ENCODE results near the gene CFAP61.

CFAP61 gene

DNA sequence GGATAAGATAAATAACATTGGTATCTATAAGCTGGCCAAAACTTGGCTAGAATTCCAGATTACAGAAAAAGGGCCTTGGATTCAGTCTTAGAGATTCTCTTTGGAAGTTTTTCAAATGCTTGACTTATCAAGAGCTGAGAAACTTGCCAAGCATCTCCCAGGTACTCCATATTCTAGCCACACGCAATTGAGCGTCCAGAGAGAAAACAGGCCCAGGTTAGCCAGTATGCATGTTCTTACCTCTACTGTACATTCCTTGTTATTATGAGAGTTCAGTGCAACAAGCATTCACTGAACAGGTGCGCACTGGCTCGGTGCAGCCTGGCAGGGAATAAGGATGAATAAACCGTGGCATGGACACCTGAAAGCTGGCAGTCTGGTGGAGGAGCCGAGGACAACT, 13.7 kb upstream of the CFAP61 start:
- no peak for DNase-seq

DNA sequence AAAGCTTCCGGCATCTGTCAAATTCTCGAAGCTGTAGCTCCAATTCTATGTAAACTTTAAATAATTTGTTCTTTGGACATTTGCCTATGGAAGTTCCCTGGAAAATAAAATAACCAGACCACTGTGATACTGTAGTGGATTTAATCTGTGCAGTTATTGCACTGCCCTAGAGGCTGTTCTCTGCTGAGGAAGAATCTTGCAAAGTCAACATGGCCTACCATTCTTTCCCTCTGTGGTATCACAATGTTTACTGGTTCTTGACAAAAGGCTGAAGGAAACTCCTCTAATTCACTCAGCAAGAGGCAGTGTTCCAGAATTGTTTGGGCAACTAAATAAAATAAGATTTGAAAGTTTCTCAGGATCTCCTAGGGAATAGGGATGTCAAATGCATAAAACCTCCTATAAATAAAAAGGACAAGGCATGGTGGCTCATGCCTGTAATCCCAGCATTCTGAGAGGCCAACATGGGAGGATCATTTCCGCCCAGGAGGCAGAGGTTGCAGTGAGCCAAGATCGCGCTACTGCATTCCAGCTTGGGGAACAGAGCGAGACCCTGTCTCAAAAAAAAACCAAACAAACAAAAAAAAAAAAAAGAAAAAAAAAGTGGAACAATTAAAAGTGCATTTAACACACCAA, 12.5 kb upstream of the CFAP61 start:
- DNase-seq: no peak

DNA sequence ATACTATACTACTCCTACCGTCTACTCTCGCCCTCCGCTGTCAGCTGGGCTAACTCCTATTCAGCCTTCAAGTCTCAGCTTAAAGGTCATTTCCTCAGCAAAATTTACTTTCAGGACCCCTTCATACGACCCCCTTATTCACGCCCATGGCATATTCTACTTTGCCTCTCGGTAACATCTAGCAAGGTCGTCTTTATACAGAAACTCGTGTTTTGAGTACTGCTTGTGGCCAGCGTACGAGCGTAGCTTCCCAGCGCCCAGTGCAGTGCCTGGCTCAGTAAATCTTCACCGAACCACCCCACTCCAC, 612 bp upstream of the CFAP61 start:
- DNase-seq: no peak

DNA sequence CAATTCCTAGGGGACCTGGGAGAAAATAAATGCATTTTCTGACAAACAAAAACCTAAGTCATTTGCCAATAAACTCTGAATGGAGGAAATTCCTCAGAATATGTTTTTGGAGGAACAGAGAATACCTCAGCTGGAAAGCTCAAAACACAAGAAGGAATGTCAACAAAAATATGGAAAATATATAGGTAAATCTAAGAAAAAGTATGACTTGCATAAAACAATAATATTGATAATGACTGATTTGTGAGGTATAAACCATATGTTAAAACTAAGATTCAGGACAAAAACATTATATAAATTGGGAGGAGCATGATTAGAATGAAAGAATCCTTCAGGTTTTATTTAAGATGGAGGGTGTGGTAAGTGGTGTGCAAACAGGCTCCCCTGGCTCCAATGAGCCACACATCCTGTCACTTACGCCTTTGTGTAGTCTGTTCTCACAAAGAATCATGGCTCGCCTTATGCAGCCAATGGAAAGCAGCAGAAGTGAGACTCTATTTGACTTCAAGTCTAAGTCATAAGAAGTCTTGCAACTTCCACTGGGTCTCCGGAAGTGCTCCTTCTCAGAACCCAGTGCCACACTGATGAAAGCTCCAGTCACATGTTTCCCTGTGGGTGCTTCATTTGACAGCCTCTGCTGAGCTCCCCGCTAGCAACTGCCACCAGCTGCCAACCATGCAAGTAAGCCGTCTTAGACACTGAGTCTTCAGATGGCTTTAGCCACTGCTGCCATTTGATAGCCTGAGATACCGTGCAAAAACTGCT, 8.1 kb downstream of the CFAP61 start:
- no peak for DNase-seq

DNA sequence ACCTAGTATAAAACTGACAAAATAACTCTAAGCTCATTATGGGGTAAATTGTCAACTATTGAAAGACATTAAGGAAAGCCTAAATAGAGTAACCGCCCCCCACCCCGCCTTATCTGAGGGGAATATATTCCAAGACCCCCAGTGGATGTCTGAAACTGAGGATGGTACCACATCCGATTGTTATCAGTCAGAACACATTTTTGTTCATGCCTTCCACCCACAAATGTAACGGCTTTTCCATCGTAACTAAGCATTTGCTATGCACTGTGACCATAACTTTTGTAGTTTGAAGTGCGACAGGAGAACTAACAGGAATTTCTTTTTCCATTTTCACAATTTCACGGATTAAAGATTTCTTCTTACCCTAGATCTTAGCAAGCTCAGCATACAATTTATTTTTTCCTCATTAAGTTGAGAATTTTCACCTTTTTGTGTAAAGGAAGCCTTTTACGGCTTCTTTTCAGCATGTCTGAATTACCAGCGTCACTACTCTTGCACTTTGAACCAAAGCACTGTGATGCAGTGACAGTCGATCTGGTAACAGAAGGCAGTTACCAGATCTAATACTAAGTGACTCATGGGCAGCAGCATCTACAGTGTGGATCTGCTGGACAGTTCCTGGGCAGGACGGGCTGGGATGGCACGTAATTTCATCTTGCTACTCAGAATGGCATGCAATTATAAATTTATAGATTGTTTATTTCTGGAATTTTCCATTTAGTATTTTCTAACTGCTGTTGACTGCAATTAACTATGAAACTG, 11.8 kb downstream of the CFAP61 start:
- DNase-seq: no peak

DNA sequence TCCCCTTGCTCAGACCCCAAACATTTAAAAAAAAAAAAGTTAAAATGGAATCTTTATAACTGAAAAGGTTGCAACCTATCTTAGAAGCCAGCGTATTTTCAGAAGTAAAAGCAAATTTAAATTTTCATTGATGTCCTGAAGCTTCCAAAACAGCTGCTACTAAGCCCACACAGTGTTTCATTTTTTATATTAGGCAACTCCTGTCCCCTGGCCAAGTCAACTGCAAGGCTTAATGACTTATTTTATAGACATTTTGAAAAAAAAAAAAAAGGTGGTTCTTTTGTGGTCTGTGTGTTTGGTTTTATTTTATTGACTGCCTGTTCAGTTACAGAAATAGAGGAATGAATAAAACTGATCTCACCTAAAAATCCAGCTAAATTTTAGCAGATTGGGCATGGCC, 13.0 kb downstream of the CFAP61 start:
- DNase-seq: no peak

DNA sequence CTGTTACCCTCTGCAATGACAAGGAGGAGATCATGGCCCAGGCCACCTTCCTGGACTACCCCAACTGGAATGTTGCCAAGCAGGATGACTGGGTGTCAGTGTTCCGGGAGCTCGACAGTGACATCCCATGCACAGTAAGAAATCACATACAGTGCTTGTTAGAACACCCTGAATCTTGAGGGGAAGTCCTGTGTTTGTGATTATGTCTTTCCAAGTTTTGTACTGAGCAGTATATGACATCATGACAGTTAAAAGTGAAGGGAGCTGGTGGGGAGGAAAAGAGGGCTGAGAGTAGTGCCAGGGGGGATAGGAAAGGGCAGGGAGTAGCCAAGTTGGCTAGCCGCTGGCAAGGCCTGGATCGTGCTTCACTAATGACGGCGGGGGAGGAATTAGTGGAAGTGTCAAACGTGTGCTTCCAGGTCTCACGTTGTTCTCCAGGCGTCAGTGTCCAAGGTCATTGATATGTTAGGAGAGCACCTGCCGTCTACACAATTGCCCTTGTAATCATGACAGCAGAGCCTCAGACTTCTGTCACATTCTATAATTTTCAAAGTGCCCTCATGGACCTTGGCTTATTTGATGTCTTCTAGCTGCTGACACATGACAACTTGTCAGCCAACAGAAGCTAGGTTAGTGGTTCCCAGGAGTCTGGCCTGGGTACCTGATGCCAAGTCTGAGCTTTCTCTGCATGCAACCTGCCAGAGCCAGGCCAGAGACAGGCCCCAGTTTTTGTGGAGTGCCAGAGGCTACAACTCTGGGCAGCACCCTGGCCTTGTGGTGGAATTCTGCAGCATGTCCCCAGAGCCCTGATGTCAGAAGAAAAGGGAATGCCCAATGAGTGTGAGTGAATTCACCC, 18.8 kb downstream of the CFAP61 start:
- DNase-seq: no peak

DNA sequence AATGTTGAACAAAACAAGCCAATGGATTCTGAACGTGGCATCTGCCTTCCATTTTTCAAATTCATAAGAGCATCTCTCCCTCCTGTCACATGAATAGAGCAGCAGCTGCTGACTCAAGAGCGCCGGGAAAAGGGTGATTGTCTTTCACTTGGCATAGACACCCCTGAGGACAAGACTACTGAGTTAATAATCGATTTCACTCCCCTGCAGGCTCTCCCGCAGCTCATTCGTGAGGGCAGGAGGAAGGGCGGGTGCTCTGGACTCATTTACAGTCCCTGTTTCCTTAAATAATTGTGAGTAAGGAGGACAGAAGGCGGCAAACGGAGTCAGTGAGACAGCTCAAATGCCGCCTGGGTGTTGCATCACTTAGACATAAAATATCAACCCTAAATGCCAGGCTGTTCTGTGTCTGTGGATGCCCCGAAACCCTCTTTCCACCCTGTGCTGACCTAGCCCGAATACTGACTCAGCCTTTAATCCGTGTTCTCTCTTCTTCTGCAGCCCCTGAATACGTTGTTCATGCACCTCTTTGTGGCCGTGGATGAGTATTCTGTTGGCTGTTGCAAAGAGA, 21.6 kb downstream of the CFAP61 start:
- no peak for DNase-seq

DNA sequence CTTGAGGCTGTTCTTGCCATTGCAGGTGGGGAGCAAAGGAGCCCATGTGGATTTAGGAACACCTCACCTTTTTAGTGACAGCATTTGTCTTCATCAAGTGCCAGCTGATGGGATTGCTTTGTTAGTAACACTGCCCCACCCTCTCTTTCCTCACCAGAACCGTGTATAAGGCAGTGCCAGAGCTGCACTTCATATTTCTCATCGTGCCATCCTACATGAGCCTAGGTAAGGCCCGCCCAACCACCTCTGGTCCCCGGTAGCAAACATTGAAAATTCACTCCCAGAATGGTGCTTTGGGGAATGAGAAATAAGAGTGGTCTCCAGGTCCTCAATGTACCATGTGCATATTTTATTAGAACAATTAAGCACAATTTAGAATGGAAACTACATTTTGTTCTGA, 22.7 kb downstream of the CFAP61 start:
- DNase-seq: no peak

DNA sequence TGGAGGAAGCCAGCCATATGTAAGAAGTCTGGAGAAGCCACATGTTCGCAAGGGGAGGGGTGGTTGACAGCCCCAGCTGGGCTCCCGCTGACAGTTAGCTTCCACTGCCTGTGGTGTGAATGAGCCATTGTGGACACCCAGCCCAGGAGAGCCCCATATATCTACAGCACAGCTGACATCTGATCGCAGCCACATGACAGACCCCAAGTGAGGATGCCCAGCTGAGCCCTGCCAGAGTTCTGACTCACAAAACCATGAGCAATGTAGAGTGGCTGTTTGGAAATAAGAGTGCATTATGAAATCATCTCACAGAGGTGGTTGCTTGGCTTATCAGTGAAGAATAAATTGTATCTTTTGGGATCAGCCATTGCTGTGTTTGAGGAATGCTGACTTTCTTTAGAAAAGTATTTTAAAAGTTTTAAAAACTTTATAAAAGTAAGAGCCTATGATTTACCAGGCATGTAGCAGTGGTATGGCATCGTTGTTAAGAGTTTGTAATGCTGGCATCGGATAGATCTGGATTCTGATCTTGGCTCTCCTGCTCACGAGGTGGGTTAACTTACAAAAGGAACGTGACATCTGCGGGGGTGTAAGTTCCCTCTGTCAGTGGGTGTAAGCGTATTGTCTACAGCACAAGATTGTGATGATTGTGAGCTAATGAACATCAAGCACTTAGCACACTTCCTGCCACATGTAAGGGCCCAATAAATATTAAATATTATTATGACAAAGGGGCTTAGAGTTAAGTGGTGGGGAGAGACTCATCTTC, 24.1 kb downstream of the CFAP61 start:
- DNase-seq: no peak

DNA sequence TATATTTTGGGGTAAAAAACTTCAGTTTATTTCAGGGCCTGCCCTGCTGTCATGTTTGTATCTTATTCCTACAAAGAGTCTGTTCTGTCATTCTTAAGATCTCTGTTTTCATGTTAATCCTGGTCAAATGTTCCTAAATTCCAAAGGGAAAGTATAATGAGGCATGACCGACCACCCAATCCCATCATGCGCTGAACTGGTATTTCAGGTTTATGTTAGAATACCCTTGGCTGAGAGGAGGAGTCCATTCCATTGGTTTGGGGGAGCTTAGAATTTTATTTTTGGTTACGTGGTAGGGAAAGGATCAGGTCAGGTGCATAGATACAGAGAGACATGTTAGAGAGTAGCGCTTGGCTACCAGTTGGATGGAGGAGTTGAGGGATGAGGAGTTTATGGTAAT, 25.7 kb downstream of the CFAP61 start:
- no peak for DNase-seq

DNA sequence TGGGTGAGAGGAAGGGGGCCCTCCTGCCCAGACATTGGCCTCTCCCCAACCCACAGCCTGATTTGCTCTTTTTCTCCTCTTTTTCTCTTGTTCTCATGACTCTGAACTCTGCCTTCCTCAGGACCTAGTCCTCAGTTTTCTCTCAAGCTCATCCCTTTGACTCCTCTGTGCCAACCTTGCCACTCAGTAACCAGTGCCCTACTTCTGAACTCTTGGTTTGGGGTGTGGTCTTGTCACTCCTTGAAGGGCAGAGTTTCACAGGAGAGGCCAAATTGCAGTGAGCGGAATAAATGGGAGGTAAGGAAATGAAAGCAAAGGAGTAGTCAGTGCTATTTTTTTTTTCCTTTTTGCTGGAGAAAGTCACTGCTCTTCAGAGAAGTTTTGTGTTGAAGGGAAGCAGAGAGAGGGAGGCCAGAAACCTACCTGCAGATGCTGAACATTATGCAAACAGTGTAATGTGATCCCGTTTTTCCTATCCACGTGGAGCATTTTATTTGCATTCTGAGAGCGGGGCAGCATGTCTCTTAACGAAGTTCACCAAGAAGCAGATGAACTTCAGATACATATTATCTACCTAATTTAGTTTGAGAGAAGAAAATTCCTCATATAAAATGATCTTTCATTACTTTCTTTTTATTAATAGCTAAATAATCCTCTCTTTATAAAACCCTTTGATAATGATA, 26.9 kb downstream of the CFAP61 start:
- no peak for DNase-seq

DNA sequence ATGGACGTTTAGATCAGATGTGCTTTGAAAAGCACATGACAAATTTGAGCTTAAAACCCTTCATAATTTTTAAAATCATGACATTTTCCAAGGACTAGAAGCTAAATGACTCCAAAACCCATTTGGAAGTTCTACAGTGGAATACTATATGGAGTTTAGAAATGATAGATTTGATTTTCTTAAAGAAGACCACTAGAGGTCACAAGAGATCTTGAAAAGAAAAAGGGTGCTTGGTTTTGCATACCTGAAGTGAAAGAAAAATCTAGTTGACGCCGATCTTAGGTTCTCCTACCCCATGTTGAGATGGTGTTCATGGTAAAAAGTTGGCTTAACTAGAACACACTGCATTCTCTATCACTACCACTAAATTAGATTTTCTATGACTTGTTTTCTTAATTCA, 31.5 kb downstream of the CFAP61 start:
- DNase-seq: no peak

DNA sequence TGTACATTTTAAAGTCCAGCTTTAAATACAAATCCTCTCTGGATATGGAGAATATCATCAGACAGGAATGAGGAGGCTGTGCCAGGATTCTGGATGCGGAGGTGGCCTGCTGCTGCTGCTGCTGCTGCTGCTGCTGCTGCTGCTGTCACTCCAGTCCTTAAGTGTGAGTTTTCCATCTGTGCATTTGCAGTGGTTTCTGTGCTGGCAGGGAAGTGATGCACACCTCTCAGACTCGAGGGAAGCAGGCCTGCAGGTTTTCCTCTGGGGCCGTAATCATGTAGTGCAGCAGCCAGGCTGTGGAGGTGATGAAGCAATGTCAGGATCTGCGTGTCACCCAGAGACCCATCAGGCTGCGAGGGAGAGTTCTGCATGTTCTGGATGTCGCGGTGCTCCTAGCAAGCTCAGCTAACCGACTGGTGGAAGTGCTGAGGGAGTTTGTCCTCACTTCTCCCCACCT, 32.0 kb downstream of the CFAP61 start:
- DNase-seq: no peak

DNA sequence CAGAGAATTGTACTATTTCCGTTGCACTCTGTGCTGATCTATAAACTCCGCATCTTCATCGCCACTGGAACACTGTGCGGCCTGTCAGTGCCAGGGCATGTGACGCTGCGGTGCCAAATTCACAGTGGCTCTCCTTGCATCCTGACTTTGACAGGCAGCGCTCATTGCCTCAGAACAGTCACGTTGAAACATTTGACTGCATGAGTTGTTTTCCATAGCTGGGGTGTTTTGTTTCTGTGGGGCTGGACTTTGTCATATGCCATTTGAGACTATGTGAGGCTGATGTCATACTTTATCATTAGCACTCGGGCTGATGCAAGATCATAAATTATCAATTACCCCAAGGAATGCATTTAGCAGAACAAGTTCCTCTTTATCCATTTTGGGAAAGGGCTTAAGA, 32.7 kb downstream of the CFAP61 start:
- no peak for DNase-seq

DNA sequence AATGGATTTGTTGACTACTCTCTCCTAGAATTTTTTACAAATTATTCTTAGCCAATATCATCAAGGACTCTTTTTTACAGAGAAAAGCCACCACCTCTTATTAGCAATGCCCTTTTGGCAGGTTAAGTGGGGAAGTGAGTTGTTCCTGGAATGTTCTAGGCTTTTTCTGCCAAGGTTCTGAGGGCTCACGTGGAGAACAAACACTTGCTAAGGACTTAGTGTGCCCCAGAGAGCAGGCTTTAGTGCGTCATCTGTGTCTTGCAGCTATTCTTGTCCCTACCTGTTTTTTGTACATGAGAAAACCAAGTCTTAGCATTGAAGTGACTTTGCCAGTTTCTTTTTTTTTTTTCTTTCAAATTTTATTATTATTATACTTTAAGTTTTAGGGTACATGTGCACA, 33.5 kb downstream of the CFAP61 start:
- no peak for DNase-seq

DNA sequence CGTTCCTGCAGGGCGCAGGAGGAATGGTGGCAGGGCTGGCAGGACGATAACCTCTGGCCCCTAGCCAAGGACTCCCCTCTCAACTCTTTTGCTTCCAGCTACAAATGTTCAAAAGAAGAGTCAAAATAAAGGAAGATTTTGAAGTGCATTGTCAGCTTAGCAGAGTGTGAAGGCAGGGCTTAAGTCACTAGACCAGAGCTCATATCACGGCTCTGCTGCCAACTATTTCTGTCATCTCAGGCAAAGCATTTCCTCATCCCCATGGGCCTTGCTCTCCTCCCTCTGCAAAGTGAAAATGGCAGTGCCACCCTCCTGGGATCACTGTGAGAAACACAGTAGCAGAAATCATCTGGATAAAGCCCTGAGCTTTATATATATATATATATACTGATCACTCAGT, 36.7 kb downstream of the CFAP61 start:
- DNase-seq: no peak

DNA sequence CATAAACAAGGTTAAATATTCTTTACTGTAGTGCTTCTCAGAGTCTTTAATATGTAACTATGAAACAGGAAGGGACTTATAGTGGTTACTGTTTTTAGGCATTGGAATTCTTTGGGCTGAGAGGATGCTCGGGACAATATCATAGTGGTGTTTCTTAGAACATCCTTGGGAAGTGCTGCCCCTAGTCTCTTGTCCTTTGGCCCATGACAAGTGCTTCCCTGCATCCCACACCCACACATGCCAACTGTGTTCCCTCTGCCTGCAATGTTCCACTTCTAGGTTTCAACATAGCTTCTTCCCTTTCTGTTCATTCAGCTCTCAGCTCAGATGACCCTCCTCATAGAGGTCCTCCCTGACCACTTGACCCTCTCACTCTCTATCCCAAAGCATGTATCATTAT, 37.6 kb downstream of the CFAP61 start:
- no peak for DNase-seq

DNA sequence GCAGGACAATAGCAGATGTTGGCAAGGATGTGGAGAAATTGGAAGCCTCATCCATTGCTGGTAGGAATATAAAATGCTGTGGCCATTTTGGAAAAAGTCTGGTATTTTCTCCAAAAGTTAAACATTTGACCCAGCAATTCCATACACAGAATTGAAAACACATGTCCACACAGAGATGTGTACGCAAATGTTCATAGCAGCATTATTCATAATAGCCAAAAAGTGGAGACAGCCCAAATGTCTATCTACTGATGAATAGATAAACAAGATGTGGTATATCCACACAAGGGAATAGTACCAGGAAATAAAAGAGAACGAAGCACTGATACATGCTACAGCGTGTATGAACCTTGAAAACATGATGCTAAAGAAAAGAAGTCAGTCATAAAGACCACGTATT, 40.5 kb downstream of the CFAP61 start:
- no peak for DNase-seq

DNA sequence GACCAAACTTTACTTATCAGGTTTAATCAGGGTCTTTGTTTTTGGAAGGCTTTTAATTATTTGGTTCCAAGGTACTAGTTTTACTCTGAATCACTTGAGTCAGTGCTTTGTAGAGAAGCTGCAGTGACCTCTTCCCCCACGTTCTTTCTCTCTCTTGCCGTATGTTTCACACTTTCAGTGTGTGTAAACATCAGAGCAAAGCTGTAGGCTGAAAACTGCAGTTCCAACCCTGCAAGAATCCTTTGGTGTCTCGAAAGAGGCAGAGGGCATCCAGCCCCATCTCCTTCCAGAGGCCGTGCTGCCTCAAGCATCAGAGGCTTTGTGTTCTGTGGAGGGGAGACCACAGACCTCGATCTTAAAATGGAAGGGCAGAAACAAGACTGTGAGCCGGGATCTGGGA, 42.1 kb downstream of the CFAP61 start:
- DNase-seq: no peak

DNA sequence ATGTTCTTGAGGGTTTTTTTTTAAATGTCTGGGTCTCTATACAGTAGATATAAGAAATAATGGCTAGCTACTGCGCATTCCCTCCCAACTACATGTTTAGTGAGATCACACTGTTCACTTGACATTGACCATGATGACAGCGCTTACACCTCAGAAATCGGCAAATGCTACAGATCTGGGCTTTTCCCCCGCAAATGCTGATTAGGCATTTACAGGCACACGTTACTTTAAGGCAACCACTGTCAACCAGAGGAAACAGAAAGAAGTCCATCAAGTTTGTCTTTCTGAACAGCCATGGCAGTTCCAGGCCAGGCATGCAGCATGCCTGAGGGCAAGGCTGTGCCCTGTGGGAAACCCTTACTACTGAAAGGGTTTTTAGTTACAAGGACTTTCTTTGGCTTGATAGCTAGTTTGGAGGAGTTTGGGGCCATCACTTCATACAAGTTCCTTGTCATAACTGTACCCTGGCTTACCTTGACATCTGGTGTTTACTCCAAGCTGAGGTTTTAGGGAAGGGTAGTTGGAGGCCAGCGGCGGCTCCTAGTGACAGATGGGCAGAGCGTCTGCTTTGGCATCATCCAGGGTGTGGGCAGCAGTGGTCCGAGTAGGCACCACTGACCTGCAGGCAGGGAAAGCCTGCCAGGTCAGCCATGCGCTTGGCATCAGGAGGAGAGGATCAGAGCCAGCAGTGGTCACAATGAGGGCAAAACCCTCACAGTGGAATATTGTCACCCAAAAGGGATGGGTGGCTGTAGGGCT, 43.0 kb downstream of the CFAP61 start:
- DNase-seq: no peak

Measured in activated CD4-positive, alpha-beta T cell treated with anti-CD3 and anti-CD28 coated beads, Interleukin-2, amount 50 U/mL, for 1 hour (primary cell).